ENCODE data around the gene SCP2D1.

Gene SCP2D1

DNA sequence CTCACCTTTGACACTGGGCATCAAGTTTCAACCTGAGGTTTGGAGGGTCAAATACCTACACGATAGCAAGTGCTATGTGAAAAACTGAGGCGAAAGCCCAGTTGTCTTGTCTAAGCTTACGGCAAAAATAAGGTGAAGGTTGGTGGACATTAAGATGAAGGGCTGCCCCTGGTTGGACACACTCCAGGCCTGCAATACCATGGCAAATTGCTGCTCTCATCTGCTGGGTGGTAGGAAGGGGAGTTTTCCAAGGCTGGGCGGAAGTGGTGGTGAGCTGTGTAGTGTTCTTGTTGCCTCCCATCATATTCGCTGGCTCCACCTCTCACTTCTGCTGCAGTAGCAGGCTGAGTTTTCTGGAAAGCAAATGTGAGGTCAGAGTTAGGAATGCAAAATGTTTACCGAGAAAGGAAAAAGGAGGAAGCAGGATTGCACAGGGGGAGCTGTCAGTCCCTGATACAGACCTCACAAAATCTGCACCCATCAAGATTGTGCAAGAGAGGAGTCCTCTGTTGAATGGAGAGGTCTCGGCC lies 33.7 kb downstream of the SCP2D1 start:
- Histone ChIP-seq H3K9me3 (ENCODE audit: control insufficient read depth, low read length) (no peaks in the 10 kb centered on the region), H3K4me3 (ENCODE audit: extremely low read depth, insufficient read depth, low read length, poor library complexity, severe bottlenecking) (no peak overlapping the region), H3K27ac (ENCODE audit: low read depth, low read length, severe bottlenecking) (no peak overlapping the region), H3K36me3 (ENCODE audit: control insufficient read depth, insufficient read depth, low read length) (no peaks in the 10 kb centered on the region), H3K4me1 (ENCODE audit: control insufficient read depth, insufficient read depth, low read length, poor library complexity, severe bottlenecking) (no peaks in the 10 kb centered on the region)
- 66 to 75% methylated on average over 4 to 5 of the region's 7 CpGs for WGBS, 2 experiments (ENCODE audit: insufficient coverage in 2 of 2)

DNA sequence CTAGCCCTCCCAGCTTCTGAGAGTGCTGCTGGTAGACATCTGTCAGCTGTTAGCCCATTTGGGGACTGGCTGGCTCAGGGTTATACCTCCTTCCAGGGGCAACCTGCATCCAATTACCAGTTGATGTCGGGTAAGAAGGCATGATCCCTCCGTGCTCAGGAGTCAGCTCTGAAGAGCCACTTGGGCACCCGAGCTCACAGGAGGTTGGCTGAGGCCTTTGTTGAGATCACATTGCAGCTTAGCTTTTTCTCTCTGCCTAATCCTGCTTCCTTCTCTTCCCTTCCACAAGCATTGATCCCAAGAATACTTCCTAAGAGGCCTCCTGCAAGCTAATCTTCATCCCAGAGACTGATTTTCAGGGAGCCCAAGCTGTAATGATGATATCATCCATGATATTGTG lies 35.5 kb downstream of the SCP2D1 start:
- H3K36me3 ChIP-seq (ENCODE audit: control insufficient read depth, insufficient read depth, low read length), result no peaks in the 10 kb centered on the region
- H3K4me3 ChIP-seq (ENCODE audit: extremely low read depth, insufficient read depth, low read length, poor library complexity, severe bottlenecking), result no peak overlapping the region
- no peak overlapping the region for H3K27ac ChIP-seq (ENCODE audit: low read depth, low read length, severe bottlenecking)
- WGBS, 2 experiments (ENCODE audit: insufficient coverage in 2 of 2), result 74 to 80% methylated on average over 3 of the region's 3 CpGs
- H3K9me3 ChIP-seq (ENCODE audit: control insufficient read depth, low read length), result no peaks in the 10 kb centered on the region
- H3K4me1 ChIP-seq (ENCODE audit: control insufficient read depth, insufficient read depth, low read length, poor library complexity, severe bottlenecking), result no peaks in the 10 kb centered on the region

DNA sequence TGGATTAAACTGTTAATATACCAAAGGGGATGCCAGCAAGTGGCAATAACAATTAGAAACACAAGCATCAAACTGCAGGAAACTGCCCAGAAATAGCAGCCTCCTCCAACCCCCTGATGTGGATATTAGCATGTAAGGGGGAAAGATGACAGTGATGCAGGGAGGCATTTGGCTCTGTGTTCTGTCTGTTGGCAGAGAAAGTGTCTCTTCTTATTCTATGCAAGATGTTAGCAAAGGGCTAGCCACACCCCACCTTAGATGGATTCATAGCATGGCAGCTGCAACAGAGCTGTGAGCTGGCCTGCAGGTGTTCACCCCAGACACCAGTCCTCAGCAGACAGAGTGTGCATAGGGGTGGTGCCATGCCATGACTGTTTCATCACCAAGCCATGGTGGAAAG lies 38.0 kb downstream of the SCP2D1 start:
- no peak overlapping the region for H3K27ac ChIP-seq (ENCODE audit: low read depth, low read length, severe bottlenecking)
- H3K36me3 ChIP-seq (ENCODE audit: control insufficient read depth, insufficient read depth, low read length), result no peaks in the 10 kb centered on the region
- H3K4me1 ChIP-seq (ENCODE audit: control insufficient read depth, insufficient read depth, low read length, poor library complexity, severe bottlenecking), result no peaks in the 10 kb centered on the region
- no peak overlapping the region for H3K4me3 ChIP-seq (ENCODE audit: extremely low read depth, insufficient read depth, low read length, poor library complexity, severe bottlenecking)
- H3K9me3 ChIP-seq (ENCODE audit: control insufficient read depth, low read length), result no peaks in the 10 kb centered on the region

DNA sequence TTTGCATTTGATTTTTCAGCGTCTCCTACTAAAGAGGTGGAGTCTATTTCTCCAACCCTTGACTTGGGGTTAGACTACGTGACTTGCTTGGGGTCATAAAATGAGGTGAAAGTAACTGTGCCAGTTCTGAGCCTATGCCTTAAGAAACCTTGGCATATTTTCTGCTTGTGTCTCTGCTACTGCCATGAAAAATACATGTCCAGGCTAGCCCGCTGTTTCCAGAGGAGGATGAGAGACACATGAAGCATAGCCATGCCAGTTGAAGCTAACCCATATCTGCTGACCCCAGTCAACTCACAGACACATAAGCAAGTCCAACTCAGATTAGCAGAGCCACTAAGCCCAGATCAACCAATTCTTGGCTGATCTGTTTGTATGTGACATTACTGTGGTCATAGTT lies 38.7 kb downstream of the SCP2D1 start:
- Histone ChIP-seq H3K4me3 (ENCODE audit: extremely low read depth, insufficient read depth, low read length, poor library complexity, severe bottlenecking) (no peak overlapping the region), H3K4me1 (ENCODE audit: control insufficient read depth, insufficient read depth, low read length, poor library complexity, severe bottlenecking) (no peaks in the 10 kb centered on the region), H3K27ac (ENCODE audit: low read depth, low read length, severe bottlenecking) (no peak overlapping the region), H3K9me3 (ENCODE audit: control insufficient read depth, low read length) (no peaks in the 10 kb centered on the region), H3K36me3 (ENCODE audit: control insufficient read depth, insufficient read depth, low read length) (no peaks in the 10 kb centered on the region)
- WGBS, 2 experiments (ENCODE audit: insufficient coverage in 2 of 2), result 90 to 96% methylated on average over 2 to 3 of the region's 3 CpGs

DNA sequence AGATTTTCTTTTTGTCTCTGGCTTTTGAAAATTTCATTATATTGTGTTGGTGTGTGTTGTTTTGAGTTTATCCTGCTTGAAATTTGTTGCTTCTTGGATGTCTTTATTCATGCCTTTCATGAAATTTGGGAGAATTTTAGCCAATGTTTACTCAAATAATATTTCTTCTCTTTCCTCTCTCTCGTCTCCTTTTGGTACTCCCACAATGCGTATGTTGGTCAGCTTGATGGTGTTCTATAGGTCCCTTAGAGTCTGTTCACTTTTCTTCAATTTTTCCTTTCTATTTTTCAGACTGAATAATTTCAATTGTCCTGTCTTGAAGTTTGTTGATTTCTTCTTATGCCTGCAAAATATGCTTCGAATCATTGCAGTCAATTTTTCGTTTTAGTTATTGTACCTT lies 39.6 kb downstream of the SCP2D1 start:
- WGBS, 2 experiments (ENCODE audit: insufficient coverage in 2 of 2), result no CpG with 5 or more reads among the region's 4 CpGs
- no peak overlapping the region for H3K27ac ChIP-seq (ENCODE audit: low read depth, low read length, severe bottlenecking)
- no peak overlapping the region for H3K4me3 ChIP-seq (ENCODE audit: extremely low read depth, insufficient read depth, low read length, poor library complexity, severe bottlenecking)
- H3K9me3 ChIP-seq (ENCODE audit: control insufficient read depth, low read length), result no peaks in the 10 kb centered on the region
- no peaks in the 10 kb centered on the region for H3K36me3 ChIP-seq (ENCODE audit: control insufficient read depth, insufficient read depth, low read length)
- no peaks in the 10 kb centered on the region for H3K4me1 ChIP-seq (ENCODE audit: control insufficient read depth, insufficient read depth, low read length, poor library complexity, severe bottlenecking)

DNA sequence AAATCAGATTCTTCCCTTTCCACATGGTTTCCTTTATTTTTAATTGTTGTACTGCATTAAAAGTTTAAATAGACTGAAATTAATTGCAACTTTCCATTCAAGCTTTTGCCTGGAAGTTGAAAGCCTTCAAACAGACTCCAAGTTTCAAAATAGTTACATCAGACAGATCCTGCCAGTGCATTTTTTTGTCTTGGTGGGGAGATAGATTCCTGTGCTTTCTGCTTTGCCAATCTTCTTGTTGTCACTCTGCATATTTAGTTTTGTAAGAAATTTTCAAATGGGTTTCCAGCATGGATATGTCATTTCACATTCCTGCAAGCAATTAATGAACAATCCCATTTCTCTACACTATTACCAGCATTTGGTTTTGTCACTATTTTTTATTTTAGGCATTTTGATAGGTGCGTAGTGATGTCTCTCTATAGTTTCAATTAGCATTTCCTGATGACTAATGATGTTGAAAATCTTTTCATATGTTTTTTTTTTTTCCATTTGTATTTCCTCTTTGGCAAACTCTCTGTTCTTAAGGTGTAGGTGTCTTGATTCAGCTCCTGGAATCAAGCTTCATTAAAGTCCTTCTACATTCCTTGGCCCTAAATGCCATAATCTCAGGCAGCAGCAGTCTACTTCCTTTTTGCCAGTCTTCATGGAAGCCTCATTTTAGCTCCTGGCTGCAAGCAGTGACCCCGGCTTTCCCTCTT lies 40.5 kb downstream of the SCP2D1 start:
- Histone ChIP-seq H3K36me3 (ENCODE audit: control insufficient read depth, insufficient read depth, low read length) (no peaks in the 10 kb centered on the region), H3K4me3 (ENCODE audit: extremely low read depth, insufficient read depth, low read length, poor library complexity, severe bottlenecking) (no peak overlapping the region), H3K4me1 (ENCODE audit: control insufficient read depth, insufficient read depth, low read length, poor library complexity, severe bottlenecking) (no peaks in the 10 kb centered on the region), H3K9me3 (ENCODE audit: control insufficient read depth, low read length) (no peaks in the 10 kb centered on the region), H3K27ac (ENCODE audit: low read depth, low read length, severe bottlenecking) (no peak overlapping the region)
- WGBS, 2 experiments (ENCODE audit: insufficient coverage in 2 of 2), result 0% methylated on average over 1 of the region's 2 CpGs

DNA sequence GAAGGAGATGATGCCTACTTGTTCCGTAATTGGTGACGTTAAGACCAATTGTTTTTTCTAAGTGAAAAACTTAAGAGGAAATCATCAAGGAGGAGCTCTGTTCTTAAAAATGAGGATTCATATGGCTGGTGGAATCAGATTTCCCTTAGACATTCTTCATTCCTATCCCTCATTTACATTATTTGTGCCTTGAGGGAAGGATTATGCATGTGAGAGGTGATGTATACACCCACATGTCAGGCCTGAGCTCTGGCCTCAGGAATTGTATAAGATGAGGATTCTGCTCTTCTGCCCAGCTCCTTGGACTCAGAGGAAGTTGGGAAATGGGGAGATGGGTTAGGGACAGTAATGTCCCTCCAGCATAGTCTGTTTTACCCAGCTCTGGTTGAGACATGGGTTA lies 42.3 kb downstream of the SCP2D1 start:
- Histone ChIP-seq H3K4me1 (ENCODE audit: control insufficient read depth, insufficient read depth, low read length, poor library complexity, severe bottlenecking) (no peaks in the 10 kb centered on the region), H3K36me3 (ENCODE audit: control insufficient read depth, insufficient read depth, low read length) (no peaks in the 10 kb centered on the region), H3K9me3 (ENCODE audit: control insufficient read depth, low read length) (no peaks in the 10 kb centered on the region), H3K27ac (ENCODE audit: low read depth, low read length, severe bottlenecking) (no peak overlapping the region), H3K4me3 (ENCODE audit: extremely low read depth, insufficient read depth, low read length, poor library complexity, severe bottlenecking) (no peak overlapping the region)
- WGBS, 2 experiments (ENCODE audit: insufficient coverage in 2 of 2), result 100% methylated on average over 1 of the region's 2 CpGs; no CpG with 5 or more reads in 1 of the 2 experiments

DNA sequence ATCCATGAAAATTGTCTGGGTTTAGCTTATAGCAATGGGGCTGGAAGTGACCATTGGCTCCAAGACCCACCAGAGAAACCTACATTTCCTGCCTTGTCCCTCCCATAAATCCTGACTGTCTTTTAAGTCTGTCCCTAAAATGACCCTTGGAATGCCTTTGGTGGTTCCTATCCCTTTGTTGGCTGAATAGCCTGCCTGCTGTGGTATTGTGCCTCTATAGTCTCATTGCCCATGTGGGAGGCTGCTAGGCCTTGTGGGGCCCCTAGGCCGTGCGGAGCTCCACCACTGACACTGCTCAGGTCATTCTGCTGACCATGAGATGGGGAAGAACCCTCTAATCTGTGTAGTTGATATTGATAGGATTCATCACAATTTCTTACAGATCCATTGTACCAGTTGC lies 43.3 kb downstream of the SCP2D1 start:
- no peaks in the 10 kb centered on the region for H3K4me1 ChIP-seq (ENCODE audit: control insufficient read depth, insufficient read depth, low read length, poor library complexity, severe bottlenecking)
- no peaks in the 10 kb centered on the region for H3K36me3 ChIP-seq (ENCODE audit: control insufficient read depth, insufficient read depth, low read length)
- H3K4me3 ChIP-seq (ENCODE audit: extremely low read depth, insufficient read depth, low read length, poor library complexity, severe bottlenecking), result no peak overlapping the region
- no peak overlapping the region for H3K27ac ChIP-seq (ENCODE audit: low read depth, low read length, severe bottlenecking)
- WGBS, 2 experiments (ENCODE audit: insufficient coverage in 2 of 2), result no CpG with 5 or more reads among the region's 2 CpGs
- H3K9me3 ChIP-seq (ENCODE audit: control insufficient read depth, low read length), result no peaks in the 10 kb centered on the region

DNA sequence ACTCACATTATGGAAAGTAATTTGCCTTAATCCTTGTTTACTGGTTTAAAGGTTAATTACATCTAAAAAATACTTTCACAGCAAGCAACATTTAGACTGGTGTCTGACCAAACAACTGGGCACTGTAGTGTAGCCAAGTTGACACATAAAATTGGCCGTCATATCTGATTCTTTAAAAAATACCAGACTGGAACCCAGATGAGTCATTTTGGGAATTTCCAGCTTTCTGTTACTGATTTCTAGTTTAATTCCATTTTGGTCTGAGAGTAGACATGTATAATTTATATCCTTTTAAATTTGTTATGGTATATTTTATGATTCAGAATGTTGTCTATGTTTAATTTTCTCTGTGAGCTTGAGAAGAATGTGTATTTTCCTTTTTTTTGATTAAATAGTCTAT lies 44.1 kb downstream of the SCP2D1 start:
- Histone ChIP-seq H3K4me3 (ENCODE audit: extremely low read depth, insufficient read depth, low read length, poor library complexity, severe bottlenecking) (no peak overlapping the region), H3K36me3 (ENCODE audit: control insufficient read depth, insufficient read depth, low read length) (no peaks in the 10 kb centered on the region), H3K9me3 (ENCODE audit: control insufficient read depth, low read length) (no peaks in the 10 kb centered on the region), H3K4me1 (ENCODE audit: control insufficient read depth, insufficient read depth, low read length, poor library complexity, severe bottlenecking) (no peaks in the 10 kb centered on the region), H3K27ac (ENCODE audit: low read depth, low read length, severe bottlenecking) (no peak overlapping the region)
- 100% methylated on average over 1 of the region's 1 CpG for WGBS, 2 experiments (ENCODE audit: insufficient coverage in 2 of 2)

DNA sequence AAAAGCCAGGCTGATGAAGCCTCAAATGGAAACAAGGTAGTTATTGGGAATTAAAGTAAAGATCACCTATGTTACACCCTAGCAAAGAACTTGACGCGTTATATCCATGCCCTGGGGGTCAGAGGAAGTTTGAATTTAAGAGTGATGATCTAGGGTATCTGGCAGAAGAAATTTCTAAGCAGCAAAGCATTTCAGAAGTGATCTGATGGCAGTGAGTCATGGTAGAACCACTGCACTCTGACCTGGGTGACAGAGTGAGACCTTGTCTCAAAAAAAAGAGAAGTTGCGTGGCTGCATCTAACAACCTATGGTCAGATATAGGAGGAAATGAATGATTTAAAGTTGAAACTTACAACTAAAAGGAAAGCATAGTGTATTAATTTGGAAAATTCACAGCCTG lies 45.2 kb downstream of the SCP2D1 start:
- Histone ChIP-seq H3K9me3 (ENCODE audit: control insufficient read depth, low read length) (no peaks in the 10 kb centered on the region), H3K4me1 (ENCODE audit: control insufficient read depth, insufficient read depth, low read length, poor library complexity, severe bottlenecking) (no peaks in the 10 kb centered on the region), H3K36me3 (ENCODE audit: control insufficient read depth, insufficient read depth, low read length) (no peaks in the 10 kb centered on the region), H3K27ac (ENCODE audit: low read depth, low read length, severe bottlenecking) (no peak overlapping the region), H3K4me3 (ENCODE audit: extremely low read depth, insufficient read depth, low read length, poor library complexity, severe bottlenecking) (no peak overlapping the region)
- WGBS, 2 experiments (ENCODE audit: insufficient coverage in 2 of 2), result 56 to 78% methylated on average over 1 to 3 of the region's 3 CpGs

Measured in mesodermal cell (in vitro differentiated cells).